A549 (cell line): Measurements from ENCODE around the gene TRERF1.

Source experiments
- CBX2 ChIP-seq: fragments of 200-600 bp; sonication (generic); IDR thresholded peaks from 2 replicates; pipeline ENCODE4 v1.6.1; 2016; ENCODE audit warnings: low read depth, mild to moderate bottlenecking, borderline replicate concordance
- HOXB5 ChIP-seq: fragments of 250-450 bp; sonication (Bioruptor Pico); IDR thresholded peaks from 2 replicates; pipeline ENCODE4 v1.5.0; 2020; ENCODE audit warnings: mild to moderate bottlenecking, moderate library complexity
- TF ChIP-seq, protein P1 (sequence below): fragments of >200 bp; sonication (Bioruptor Twin); formaldehyde crosslinking; IDR thresholded peaks from 3 replicates; pipeline ENCODE4 v1.5.1; 2016

DNA sequence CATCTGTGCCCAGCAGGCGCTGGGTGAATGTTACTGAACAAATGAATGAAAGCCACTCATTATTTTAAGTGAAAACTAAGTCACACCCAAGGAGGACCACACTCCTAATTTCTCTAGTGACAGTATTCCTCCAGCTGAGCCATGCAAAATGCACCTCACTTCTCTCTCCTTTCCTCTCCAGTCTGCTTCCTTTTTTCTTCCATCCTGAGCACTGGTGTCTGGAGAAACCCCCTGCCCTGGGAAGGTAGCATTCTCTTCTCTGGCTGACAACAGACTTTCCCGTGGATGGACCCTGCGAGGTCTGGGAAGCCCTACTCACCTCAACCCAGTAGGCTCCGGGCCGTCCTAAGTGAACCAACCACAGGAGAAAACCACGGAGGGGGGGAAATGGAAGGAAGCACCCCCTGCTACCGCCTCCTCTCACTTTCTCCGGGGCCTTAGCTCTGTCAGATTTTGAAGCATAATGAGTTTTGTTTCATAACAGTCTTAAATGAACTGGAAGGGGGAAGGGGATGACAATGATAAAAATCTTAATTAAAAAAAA lies 22.6 kb downstream of the TRERF1 start:
- TF ChIP-seq CBX2 (no peak), HOXB5 (no peak)
- TF ChIP-seq, protein P1, sequence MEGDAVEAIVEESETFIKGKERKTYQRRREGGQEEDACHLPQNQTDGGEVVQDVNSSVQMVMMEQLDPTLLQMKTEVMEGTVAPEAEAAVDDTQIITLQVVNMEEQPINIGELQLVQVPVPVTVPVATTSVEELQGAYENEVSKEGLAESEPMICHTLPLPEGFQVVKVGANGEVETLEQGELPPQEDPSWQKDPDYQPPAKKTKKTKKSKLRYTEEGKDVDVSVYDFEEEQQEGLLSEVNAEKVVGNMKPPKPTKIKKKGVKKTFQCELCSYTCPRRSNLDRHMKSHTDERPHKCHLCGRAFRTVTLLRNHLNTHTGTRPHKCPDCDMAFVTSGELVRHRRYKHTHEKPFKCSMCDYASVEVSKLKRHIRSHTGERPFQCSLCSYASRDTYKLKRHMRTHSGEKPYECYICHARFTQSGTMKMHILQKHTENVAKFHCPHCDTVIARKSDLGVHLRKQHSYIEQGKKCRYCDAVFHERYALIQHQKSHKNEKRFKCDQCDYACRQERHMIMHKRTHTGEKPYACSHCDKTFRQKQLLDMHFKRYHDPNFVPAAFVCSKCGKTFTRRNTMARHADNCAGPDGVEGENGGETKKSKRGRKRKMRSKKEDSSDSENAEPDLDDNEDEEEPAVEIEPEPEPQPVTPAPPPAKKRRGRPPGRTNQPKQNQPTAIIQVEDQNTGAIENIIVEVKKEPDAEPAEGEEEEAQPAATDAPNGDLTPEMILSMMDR: no peak
